ENCODE measurements around the gene PAGR1.
"Not testable (repeated sequence)": the region's sequence is repeated elsewhere in the genome, so short reads cannot be mapped to it uniquely, and the experiment has no call there.

Gene PAGR1

DNA sequence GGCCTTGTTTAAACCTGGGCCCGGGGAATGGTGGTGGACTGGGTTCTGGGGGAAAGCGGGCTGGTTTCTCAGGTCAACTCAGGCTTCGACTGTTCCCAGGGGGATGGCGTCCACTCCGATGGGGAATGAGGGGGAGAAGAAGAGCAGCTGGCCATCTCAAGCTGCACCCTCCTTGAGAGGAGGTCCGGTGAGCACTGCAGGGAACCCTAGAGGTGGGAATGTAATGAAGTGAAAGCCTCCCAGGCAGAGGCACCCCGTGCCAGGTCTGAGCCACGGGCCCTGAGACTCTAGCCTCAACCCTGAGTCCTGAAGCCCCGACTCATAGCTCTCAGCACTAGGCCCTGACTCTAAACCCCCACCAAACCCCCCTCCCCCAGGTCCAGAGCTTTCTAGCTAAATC, 48.3 kb downstream of the PAGR1 start:
- no peak for DNase-seq (ENCODE audit: low spot score)

- no peak for DNase-seq (ENCODE audit: low spot score)
Observed at GRCh38 chr16:29868396-29869009, 52.6 kb downstream of the PAGR1 start.

DNA sequence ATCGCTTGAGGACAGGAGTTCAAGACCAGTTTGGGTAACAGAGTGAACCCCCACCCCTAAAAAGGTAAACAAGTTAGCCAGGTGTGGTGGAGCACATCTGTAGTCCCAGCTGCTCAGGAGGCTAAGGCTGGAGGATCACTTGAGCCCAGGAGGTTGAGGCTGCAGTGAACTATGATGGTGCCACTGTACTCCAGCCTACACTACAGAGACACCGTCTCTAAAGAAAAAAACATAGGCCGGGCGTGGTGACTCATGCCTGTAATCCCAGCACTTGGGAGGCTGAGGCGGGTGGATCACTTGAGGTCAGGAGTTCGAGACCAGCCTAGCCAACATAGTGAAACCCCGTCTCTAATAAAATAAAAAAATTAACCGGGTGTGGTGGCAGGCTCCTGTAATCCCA, 53.1 kb downstream of the PAGR1 start:
- DNase-seq (ENCODE audit: low spot score), result not testable (repeated sequence)

Measured in AG08396 (cell line).